Measurements from ENCODE around the gene PACSIN3. TPM values are rescaled to one million over a fixed set of nuclear protein-coding genes. Genes with fewer than 3 reads are reported as not detected.

The PACSIN3 gene
- total RNA-seq, 1 donor from 2014 or later = 28.6 TPM

DNA sequence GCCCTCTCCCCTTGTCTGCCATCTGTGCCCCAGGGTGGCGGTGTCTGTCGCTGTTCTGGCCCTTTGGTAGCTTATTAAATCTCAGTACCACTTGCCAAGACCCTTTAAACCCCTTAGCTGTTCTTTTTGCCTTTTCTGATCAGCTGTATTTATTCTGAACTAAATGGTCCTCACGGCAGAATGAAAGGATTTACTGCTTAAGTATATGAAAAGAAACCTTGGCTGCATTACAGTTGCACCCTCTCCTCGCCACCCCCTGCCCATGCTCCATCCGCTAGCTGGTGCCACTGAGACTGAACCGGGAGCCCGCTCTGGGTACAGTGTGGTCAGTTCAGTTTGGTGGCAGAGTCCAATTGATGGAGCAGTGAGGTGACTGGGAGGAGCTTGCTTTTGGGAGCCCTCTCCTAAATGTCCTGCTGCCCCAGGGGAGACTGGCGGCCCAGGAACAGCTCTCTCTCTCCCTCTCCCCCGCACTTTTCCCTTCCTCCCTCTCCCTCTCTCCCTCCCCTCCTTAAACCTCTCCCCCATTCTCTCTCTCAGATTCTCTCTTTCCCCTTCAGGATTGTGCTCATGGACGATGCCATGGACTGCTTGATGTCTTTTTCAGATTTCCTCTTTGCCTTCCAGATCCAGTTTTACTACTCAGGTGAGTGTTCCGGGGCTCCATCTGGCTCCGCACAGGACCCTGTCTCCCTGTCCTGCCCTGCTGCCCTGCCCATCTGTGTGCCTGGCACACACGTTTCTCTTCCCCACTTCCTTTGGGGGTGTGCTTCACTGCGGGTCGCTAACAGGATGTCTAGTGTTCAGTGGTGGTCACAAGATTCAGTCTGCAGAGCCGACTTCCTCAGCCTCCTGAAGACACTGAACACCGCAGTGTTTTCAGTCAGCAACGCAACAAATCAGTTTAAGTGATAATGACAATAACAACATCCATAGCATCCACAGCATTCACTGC is 31.3 kb downstream of the PACSIN3 start:
- Histone ChIP-seq H3K4me1 (no peaks in the 10 kb centered on the region), H3K4me3 (no peak overlapping the region), H3K27me3 (ENCODE audit: low read depth) (no peaks in the 10 kb centered on the region), H3K36me3 (peaks cover 19% of the 10 kb centered on the region), H3K9me3 (no peaks in the 10 kb centered on the region), H3K27ac (no peak overlapping the region)
- DNase-seq (no peak), ATAC-seq (no peak)
- intact Hi-C loops (cut with DNase I) = loop anchor here (5.0 kb wide), 1 partner anchor 268 kb away; no protein-coding TSS in a partner anchor
- TF ChIP-seq, protein P1, sequence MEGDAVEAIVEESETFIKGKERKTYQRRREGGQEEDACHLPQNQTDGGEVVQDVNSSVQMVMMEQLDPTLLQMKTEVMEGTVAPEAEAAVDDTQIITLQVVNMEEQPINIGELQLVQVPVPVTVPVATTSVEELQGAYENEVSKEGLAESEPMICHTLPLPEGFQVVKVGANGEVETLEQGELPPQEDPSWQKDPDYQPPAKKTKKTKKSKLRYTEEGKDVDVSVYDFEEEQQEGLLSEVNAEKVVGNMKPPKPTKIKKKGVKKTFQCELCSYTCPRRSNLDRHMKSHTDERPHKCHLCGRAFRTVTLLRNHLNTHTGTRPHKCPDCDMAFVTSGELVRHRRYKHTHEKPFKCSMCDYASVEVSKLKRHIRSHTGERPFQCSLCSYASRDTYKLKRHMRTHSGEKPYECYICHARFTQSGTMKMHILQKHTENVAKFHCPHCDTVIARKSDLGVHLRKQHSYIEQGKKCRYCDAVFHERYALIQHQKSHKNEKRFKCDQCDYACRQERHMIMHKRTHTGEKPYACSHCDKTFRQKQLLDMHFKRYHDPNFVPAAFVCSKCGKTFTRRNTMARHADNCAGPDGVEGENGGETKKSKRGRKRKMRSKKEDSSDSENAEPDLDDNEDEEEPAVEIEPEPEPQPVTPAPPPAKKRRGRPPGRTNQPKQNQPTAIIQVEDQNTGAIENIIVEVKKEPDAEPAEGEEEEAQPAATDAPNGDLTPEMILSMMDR (IDR thresholded peaks at IDR 0.05) = no peak

DNA sequence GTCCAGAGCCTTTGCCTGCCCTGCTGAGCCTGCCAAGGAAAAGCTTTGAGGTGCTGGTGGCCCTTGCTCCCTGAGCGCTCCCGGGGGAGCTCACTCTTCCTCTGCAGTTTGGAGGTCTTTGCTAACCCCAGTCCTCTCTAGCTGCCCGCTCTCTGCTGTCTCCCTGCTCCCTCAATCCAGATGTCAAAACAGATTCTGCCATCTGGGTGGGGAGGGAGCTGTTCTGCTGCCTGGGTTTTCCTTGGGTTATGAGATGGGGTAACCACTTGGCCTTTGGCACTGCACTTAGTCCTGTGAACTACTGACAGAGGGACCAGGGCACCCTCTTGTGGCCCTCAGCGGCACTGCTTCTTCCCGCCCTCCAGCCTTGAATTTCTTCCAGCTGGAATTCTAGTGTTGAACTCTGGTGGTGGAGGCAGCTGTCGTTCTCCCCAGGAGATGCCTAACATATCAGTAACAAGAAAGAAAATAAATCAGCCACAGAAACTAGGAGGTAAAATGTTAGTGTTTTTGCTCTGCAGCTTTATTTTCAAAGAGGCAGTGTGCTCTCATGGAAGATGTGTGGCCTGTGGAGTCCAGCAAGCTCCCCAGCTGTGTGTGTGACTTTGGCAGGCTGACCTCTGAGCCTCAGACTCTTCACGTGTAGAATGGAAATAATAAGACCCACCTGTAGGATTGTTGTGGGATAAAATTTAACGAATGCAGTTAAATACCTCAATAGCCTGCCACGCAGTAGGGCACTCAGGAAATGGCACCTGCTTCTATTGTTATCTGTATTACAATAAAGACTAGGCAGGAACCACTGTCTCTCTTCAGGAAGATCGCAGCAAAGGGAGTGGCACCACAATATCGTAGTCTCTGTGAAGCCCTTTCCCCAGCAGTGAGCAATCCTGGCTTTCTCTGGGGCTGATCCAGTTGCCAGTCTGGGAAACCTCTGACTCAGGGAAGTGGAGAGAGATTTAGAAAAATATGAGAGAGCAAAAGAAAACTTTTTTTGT is 33.0 kb downstream of the PACSIN3 start:
- peak; percentile 84 to 87 for ATAC-seq
- intact Hi-C loops (cut with DNase I) = loop anchor here (5.0 kb wide), 1 partner anchor 266 kb away; no protein-coding TSS in a partner anchor
- Histone ChIP-seq H3K4me1 (peaks cover 11% of the 10 kb centered on the region), H3K36me3 (peaks cover 16% of the 10 kb centered on the region), H3K4me3 (no peak overlapping the region), H3K9me3 (no peaks in the 10 kb centered on the region), H3K27me3 (ENCODE audit: low read depth) (no peaks in the 10 kb centered on the region), H3K27ac (peak overlapping the region; percentile 37)
- peak; percentile 72 for DNase-seq
- TF ChIP-seq, protein P1 (IDR thresholded peaks at IDR 0.05) = peak; percentile 95

DNA sequence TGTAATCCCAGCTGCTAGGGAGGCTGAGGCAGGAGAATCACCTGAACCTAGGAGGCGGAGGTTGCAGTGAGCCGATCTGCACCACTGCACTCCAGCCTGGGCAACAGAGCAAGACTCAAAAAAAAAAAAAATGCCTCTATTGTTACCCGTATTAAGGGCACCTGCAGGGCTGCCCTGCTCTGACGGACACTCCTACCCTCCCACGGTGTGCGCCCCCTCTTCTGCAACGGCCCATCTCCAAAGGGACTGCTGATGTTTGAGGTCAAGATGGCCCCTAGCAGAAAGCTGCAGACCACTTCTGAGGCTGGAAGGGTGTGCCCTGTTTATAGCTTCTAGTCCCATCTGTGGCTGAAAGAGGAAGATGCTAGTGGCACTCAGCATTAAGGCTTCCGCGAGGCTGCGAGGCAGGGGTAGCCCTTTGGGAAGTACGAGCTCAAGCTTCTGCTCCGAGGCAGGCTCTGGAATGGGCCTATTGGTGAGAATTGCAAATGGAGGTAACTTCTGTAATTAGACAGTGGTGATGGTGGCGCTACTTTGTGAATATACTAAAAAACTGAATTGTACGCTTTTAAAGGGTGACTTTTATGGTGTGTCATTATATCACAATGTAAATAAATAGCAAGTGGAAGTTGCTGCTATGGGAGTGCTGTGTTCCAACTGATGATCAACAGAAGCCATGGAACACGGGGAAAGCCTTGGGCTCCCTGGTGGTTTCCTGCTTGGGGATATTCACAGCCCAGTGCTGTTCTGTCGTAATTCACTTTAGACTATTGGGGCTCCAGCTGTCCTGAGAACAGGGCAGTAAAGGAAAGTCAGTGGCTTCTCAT is 33.9 kb downstream of the PACSIN3 start:
- peak in 1 of 2 donors; percentile 23 for ATAC-seq
- Histone ChIP-seq H3K4me3 (no peak overlapping the region), H3K9me3 (no peaks in the 10 kb centered on the region), H3K4me1 (peaks cover 11% of the 10 kb centered on the region), H3K27ac (peak overlapping the region; percentile 37), H3K27me3 (ENCODE audit: low read depth) (no peaks in the 10 kb centered on the region), H3K36me3 (peaks cover 10% of the 10 kb centered on the region)
- TF ChIP-seq, protein P1 (IDR thresholded peaks at IDR 0.05) = no peak
- DNase-seq = no peak
- intact Hi-C loops (cut with DNase I) = loop anchor here (5.0 kb wide), 1 partner anchor 265 kb away; no protein-coding TSS in a partner anchor

DNA sequence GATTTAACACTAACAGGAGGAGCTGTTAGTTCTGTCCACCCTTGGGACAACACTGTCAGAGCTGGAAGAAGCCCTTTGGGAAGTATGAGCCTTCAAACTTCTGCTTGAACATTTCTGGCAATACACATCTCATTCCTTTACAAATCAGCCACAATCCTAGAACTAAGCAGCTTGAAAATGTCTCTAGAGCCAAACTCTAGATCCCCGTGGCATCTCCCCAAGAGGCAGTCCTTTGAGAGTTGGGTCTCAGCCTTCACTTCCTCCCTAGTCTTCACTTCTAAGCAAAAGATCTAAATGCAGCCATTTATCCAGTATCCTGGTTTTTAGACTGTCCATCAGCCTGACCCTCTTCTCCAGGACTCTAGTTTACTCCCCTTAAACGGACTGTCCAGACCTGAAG is 36.5 kb downstream of the PACSIN3 start:
- Histone ChIP-seq H3K36me3 (peaks cover 5% of the 10 kb centered on the region), H3K27ac (no peak overlapping the region), H3K4me1 (peaks cover 11% of the 10 kb centered on the region), H3K4me3 (no peak overlapping the region), H3K27me3 (ENCODE audit: low read depth) (no peaks in the 10 kb centered on the region), H3K9me3 (no peaks in the 10 kb centered on the region)
- ATAC-seq (no peak), DNase-seq (no peak)
- TF ChIP-seq, protein P1 (IDR thresholded peaks at IDR 0.05) = no peak
- intact Hi-C loops (cut with DNase I) = loop anchor here (5.0 kb wide), 1 partner anchor 262 kb away; no protein-coding TSS in a partner anchor

All from lower lobe of right lung (tissue), 2 donors.